ENCODE measurements around the gene CDKN3.

DNA sequence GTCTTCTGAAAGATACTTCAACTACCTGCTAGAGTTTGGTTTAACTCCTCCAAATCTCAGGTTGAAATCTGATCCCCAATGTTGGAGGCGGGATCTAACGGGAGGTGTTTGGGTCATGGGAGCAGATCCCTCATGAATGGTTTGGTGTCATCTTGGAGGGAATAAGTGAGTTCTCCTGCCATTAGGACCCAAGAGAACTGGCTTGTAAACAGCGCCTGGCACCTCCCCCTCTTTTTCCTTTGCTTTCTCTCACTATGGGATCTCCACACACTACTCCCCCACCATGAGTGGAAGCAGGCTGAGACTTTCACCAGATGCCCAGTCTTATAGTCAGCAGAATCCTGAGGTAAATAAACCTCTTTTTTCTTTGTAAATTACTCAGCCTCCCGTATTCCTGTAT lies 41.9 kb downstream of the CDKN3 start:
- TF ChIP-seq, protein P1, sequence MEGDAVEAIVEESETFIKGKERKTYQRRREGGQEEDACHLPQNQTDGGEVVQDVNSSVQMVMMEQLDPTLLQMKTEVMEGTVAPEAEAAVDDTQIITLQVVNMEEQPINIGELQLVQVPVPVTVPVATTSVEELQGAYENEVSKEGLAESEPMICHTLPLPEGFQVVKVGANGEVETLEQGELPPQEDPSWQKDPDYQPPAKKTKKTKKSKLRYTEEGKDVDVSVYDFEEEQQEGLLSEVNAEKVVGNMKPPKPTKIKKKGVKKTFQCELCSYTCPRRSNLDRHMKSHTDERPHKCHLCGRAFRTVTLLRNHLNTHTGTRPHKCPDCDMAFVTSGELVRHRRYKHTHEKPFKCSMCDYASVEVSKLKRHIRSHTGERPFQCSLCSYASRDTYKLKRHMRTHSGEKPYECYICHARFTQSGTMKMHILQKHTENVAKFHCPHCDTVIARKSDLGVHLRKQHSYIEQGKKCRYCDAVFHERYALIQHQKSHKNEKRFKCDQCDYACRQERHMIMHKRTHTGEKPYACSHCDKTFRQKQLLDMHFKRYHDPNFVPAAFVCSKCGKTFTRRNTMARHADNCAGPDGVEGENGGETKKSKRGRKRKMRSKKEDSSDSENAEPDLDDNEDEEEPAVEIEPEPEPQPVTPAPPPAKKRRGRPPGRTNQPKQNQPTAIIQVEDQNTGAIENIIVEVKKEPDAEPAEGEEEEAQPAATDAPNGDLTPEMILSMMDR (IDR thresholded peaks at IDR 0.05; ENCODE audit: borderline replicate concordance, extremely low read depth, low read length, poor library complexity, severe bottlenecking) = no peak
- TF ChIP-seq EZH2 (IDR thresholded peaks at IDR 0.05; ENCODE audit: borderline replicate concordance, low read depth, low read length, severe bottlenecking) = no peak

Measured in DND-41 (cell line).